Fibroblast of pulmonary artery (primary cell): Measurements from ENCODE around the gene DDO.
"Not testable (repeated sequence)": the region's sequence is repeated elsewhere in the genome, so short reads cannot be mapped to it uniquely, and the experiment has no call there.

ENCODE experiments used
- DNase-seq: peaks from one replicate; pipeline ENCODE4 v3.0.0-alpha.2; 2010; ENCODE audit warnings: low read depth
- H3K4me3 ChIP-seq: replicated peaks from 2 replicates; pipeline ENCODE4 v1.5.1; 2011; ENCODE audit warnings: low read depth, mild to moderate bottlenecking, control low read depth, low read length, moderate library complexity
- TF ChIP-seq, protein P1 (sequence below): IDR thresholded peaks from 2 replicates; pipeline ENCODE4 v1.5.1; 2011; ENCODE audit warnings: mild to moderate bottlenecking, control low read depth, low read length, inconsistent platforms; ENCODE audit errors: missing control alignments

The DDO gene

DNA sequence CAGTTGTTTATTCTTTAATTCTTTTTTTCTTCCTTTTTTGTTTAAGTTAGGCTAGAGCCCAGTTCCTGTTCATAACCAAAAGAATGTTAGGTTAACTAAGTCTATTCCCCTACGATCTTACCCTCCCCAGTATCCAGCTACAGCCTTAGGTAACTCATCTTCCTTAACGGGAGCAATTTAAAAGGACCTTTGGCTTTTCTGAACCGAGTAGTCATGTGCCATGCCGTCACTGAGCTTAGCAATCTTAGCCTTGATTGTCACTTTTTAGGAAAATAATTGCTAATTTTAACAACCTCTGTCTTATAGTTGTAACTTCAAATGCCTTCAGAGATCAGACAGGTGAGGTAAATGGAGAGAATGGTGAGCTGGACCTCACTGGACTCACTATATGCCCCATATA lies 63.4 kb downstream of the DDO start:
- TF ChIP-seq, protein P1, sequence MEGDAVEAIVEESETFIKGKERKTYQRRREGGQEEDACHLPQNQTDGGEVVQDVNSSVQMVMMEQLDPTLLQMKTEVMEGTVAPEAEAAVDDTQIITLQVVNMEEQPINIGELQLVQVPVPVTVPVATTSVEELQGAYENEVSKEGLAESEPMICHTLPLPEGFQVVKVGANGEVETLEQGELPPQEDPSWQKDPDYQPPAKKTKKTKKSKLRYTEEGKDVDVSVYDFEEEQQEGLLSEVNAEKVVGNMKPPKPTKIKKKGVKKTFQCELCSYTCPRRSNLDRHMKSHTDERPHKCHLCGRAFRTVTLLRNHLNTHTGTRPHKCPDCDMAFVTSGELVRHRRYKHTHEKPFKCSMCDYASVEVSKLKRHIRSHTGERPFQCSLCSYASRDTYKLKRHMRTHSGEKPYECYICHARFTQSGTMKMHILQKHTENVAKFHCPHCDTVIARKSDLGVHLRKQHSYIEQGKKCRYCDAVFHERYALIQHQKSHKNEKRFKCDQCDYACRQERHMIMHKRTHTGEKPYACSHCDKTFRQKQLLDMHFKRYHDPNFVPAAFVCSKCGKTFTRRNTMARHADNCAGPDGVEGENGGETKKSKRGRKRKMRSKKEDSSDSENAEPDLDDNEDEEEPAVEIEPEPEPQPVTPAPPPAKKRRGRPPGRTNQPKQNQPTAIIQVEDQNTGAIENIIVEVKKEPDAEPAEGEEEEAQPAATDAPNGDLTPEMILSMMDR, result no peak
- no peak for DNase-seq
- H3K4me3 ChIP-seq, result no peak overlapping the region

DNA sequence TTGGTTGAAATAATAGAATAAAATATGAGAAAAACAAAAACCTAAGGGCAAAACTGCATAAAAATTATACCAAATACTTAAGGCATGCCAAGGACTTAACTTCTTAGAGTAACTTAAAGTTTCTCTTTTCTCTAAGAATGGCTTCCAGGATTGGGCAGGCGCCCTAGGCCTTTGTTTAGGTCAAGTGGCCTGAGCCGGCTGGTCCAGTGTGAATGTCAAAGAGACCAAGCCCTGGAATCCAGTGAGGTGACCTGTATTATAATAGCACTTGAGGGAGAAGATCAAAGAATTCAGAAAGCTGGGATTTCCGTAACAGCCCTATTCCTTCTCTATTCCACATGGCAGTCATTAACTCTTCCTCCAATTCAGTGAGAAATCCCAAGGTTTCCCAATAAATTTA lies 63.8 kb downstream of the DDO start:
- DNase-seq, result no peak
- H3K4me3 ChIP-seq, result no peak overlapping the region
- TF ChIP-seq, protein P1, result no peak

DNA sequence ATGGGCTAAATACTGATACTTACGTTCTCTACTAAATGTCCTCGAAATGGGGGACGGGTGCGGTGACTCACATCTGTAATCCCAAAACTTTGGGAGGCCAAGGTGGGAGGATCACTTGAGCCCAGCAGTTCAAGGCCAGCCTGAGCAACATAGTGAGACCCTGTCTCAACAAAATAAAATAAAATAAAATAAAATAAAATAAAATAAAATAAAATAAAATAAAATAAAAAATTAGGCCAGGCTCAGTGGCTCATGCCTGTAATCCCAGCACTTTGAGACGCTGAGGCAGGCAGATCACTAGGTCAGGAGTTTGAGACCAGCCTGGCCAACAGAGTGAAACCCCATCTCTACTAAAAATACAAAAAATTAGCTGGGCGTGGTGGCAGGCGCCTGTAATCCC lies 64.8 kb downstream of the DDO start:
- H3K4me3 ChIP-seq, DNase-seq: not testable (repeated sequence)

DNA sequence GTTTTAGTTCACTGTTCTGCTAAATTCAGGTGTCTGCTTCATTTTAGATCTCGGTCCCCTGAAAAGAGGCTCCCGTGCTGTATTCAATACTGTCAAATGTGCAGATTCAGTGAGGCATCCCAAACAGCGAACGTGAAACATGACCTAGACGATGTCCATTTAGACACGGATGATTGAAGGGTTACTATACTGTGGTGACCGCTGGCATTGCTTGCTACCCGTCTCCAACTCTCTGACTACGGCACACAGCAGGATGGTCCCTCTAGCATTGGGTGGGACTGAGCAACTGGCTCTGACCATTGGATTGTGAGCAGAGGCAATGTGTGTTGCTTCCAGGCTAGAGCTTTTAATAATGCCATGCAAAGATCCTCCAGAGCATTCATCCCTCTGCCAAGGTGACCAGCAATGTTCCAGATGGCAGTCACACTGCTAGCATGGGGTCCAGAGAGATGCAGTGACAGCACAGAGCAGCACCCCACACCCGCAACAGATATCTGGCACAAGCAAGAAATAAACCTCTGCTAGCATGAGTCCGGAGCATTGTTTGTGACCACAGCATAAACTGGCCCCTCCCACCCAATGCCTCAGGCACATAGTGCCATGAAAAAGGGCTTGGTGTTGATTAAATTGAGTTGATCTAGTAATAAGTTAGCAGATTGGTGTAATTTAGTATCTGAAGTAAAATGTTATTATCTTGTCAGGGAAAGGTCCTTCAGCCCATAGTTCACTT lies 66.2 kb downstream of the DDO start:
- TF ChIP-seq, protein P1, result no peak
- H3K4me3 ChIP-seq, result no peak overlapping the region

DNA sequence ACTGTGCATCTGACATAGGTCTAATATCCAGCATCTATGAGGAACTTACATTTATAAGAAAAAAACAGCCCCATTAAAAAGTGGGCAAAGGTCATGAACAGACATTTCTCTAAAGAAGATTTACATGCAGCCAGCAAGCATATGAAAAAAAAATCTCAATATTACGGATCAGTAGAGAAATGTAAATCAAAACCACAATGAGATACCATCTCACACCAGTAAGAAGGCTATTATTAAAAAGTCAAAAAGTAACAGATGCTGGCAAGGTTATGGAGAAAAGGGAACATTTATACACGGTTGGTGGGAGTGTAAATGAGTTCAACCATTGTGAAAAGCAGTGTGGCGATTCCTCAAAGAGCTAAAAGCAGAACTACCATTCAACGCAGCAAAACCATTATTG lies 70.3 kb downstream of the DDO start:
- DNase-seq, result no peak
- TF ChIP-seq, protein P1, result no peak
- no peak overlapping the region for H3K4me3 ChIP-seq

More for the DNA sequence above, 66.2 kb downstream of the DDO start:
- DNase-seq, result no peak

DNA sequence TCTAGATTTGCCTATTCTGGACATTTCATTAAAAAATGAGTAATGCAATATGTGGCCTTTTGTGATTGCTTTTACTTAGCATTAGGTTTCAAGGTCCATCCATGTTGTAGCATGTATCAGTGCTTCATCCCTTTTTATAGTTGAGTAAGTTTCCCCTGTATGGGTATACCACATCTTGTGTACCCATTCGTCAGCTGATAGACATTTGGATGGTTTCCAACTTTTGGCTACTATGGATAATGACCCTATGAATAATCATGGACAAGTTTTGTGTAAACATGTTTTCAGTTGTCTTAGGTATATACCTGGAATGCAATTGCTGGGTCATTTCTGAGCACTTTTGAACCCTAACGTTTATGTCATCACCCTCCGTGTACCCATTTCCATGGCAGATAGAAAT lies 72.6 kb downstream of the DDO start:
- no peak overlapping the region for H3K4me3 ChIP-seq
- TF ChIP-seq, protein P1, result no peak
- no peak for DNase-seq
